Myometrial cell (primary cell): ENCODE measurements around the gene TIMP3. TPM values are rescaled to one million over a fixed set of nuclear protein-coding genes. Genes with fewer than 3 reads are reported as not detected.

Experiments
- total RNA-seq: library from RNA; depleted of rRNA; stranded (reverse); fragments of >200 nt; gene quantifications from 2 replicates; pipeline ENCODE4 v1.2.3, GENCODE V29; 2015

The TIMP3 gene
- total RNA-seq: 35.2 and 40.6 TPM in 2 replicates

DNA sequence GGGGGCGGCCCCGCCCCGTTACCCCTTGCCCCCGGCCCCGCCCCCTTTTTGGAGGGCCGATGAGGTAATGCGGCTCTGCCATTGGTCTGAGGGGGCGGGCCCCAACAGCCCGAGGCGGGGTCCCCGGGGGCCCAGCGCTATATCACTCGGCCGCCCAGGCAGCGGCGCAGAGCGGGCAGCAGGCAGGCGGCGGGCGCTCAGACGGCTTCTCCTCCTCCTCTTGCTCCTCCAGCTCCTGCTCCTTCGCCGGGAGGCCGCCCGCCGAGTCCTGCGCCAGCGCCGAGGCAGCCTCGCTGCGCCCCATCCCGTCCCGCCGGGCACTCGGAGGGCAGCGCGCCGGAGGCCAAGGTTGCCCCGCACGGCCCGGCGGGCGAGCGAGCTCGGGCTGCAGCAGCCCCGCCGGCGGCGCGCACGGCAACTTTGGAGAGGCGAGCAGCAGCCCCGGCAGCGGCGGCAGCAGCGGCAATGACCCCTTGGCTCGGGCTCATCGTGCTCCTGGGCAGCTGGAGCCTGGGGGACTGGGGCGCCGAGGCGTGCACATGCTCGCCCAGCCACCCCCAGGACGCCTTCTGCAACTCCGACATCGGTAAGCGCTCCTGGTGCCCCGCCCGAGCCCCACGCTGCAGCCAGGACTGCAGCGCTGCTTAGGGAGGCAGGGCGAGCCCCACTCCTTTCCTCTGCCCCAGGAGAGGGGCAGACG, at the start of gene TIMP3:
Gene TIMP3, plus strand, starts transcription at position 169 of the 700 bp plus-strand sequence. Its CDS starts 297 bp downstream, at position 466.

